AG10803 (cell line): ENCODE measurements around the gene OR10R2.
A peak's percentile ranks its signal among the peaks of the same experiment; 100 is the strongest.

Experiments
- DNase-seq: peaks from one replicate; pipeline ENCODE4 v3.0.0; 2010; ENCODE audit warnings: low read depth
- H3K4me3 ChIP-seq: 2 replicates; pipeline ENCODE4 v1.5.1; 2011; ENCODE audit warnings: mild to moderate bottlenecking, low read length, control low read depth
- CTCF ChIP-seq: conservative IDR thresholded peaks from 2 replicates; pipeline ENCODE4 v1.5.1; 2011; ENCODE audit warnings: mild to moderate bottlenecking, low read length, control low read depth, inconsistent platforms

Gene OR10R2

GRCh38 chr1:158521666-158522058 is 49.6 kb downstream of the OR10R2 start:
- H3K4me3 ChIP-seq, result no peak overlapping the region
- no peak for TF ChIP-seq CTCF
- DNase-seq, result no peak

DNA sequence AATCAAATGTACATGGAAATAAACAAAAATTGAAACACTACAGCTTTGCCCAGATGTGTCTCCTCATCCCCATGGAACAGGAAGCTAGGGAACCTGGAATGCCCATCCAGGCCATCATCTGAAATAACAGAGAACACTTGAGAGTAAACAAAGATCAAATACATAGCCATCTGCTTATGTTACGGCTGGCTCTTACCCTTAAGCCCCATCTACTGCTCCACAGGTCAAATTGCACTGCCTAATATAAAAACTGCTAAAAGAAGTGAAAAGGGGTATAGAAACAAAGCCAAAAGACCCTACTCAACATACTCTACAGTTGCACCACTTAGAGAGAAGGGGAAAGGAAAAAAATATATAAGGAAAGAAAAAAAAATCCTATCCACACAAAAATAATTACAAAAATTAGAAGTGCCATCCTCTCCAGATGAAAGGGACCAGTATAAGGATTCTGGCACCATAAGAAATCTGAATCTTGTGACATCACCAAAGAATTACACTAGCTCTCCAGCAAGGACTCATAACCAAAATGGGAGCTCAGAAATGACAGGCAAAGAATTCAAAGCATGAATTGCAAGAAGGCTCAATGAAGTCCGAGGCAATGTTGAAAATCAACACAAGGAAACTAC is 55.3 kb downstream of the OR10R2 start:
- TF ChIP-seq CTCF, result peak; percentile 70
- peak; percentile 50 for DNase-seq
- no peak overlapping the region for H3K4me3 ChIP-seq
